ENCODE measurements around the gene NTF4.

NTF4 gene

DNA sequence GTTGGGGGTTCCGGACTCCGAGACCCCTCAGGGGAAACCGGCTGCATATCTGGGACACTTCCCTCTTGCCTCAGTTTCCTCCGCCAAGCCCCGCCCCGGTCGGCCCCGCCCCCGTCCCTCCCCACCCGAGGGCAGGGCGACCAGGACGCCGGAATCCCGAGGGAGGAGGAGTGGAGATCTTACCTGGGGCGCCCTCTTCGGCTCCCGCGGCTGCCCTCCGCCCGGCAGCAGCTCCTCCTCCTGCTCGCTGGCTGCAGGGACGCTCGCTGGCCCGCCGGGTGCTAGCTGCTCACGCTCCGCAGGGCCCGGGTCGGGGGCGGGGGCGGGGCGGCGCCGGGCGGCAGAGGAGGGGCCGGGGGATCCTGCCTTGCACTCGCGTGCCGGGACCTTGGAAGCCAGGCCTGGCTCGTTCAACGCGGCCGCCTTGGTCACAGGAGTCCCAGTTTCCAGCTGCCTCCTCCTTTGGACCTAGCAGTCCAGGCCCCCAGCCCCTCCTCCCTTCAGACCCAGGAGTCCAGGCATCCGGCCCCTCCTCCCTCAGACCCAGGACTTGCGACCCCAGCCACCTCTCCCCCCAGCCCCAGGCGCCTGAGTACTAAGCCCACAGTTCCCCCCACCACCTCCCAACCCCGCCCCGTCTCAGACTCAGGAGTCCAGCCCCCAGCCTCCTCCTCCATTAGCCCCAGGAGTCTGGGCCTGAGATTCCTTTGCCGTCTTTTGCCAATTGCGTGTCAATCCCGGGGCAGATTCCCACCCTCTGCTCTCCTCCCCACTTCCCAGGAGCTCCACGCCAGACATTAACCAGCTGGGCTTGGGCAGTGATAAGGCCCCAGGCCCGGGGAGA lies at the start of gene NTF4:
TSS of gene NTF4 (minus strand) at position 51 of the 844 bp plus-strand sequence. CDS start 2,821 bp downstream, outside the sequence.
- no peak for DNase-seq (ENCODE audit: low read depth in 3 of 3)

DNA sequence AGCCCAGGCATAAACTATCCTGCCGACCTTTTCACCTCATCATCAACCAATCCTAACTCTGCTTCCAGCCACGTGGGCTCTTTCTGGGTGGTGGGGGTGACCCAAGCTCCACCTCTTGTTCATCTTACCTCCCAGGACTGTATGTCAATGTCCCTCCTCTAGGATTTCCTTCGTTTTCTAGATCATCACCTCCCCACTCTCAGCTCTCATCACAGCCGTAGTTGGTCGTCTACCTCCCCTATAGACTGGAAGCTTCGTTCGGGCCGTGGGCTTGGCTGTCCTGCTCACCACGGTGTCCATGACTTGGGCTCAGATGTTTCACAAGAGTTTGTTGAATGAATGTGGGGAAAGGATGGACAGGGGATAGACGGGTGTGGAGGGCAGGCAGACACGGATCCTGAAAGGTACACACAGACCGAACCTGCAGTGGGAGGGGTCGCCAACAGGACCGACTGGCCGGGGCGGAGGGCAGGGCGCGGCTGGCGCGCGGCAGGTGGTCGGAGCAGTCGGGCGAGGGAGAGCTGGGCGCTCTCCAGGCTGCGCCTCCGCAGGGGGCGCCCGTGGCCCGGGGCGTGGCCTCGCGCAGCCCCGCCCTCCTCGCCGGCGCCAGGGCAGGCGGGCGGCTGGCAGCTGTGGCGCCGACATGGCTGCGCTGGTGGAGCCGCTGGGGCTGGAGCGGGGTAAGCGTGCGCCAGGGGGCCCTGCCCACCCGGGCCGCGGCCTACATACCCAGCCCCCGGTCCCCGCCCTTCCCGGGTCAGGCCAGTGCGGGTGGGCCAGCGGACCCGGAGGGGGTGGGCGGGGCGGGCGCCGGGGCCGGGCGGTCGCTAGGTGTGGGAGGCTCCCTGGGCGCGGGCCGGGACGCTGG lies 49.4 kb upstream of the NTF4 start, which contains the start of gene LIN7B:
TSS of gene LIN7B (plus strand) at position 609 of the 868 bp plus-strand sequence. CDS start at position 644, 35 bp downstream.
- DNase-seq (ENCODE audit: low read depth in 3 of 3): peak; percentile 29 to 67 (median 44)

- no peak for DNase-seq (ENCODE audit: low read depth in 3 of 3)
Measured at GRCh38 chr19:49111218-49111998, 46.8 kb upstream of the NTF4 start.

- DNase-seq (ENCODE audit: low read depth in 3 of 3): no peak
Measured at GRCh38 chr19:49110567-49110966, 45.9 kb upstream of the NTF4 start.

GRCh38 chr19:49109569-49110233 lies 45.1 kb upstream of the NTF4 start:
- DNase-seq (ENCODE audit: low read depth in 3 of 3): no peak

- no peak for DNase-seq (ENCODE audit: low read depth in 3 of 3)
Measured at GRCh38 chr19:49109051-49109450, 44.4 kb upstream of the NTF4 start.

GRCh38 chr19:49107625-49108459 lies 43.2 kb upstream of the NTF4 start:
- no peak for DNase-seq (ENCODE audit: low read depth in 3 of 3)

DNA sequence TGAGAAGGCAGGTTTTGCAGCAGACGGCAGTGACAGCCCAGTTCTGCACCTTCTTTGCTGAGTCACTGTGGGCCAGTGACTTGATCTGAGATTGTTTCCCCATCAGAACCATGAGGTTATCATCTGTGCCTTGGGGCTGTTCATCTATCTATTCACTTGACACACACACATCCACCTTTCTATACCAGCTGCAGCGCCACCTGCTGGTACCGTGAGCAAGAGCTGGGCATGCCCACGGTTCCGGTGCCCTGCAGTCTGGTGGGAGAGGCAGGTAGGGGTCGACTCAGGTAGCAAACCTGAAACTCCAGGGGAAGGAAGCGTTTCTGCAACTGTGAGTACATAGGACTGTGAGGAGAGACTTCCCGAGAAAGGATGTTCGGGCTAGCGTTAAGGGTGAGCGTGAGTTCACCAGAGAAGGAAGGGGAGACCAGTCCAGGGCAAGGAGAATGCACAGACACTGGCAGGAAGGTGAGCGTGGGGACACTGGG lies 42.1 kb upstream of the NTF4 start:
- DNase-seq (ENCODE audit: low read depth in 3 of 3): peak; percentile 35 to 59 (median 43)

DNA sequence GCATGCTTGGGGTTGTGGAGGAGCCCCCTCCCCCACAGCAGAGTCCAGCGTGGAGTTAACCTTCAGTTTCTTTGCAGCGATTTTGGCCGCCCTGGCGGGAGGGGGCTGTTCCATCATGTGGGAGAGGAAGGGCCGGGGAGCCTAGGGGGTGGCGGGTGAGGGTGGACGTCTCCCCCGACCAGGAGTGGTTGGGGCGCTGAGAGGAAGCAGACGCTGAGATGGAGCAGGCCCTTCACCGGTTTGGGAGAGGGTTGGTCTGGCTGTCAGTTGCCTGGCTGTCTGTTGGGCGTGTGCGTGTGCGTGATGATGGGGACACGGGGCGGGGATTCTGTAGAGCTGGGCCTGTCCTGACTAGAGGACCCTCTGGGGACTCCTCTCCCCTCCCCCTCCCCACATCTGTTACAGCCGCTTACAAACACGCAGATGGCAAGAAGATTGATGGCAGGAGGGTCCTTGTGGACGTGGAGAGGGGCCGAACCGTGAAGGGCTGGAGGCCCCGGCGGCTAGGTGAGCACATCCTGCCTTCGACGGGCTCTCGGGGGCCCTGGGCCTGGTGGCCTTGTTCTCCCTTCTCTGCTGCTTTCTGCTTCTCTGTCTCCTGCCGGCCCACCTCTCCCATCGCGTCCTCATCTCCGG lies 39.7 kb upstream of the NTF4 start:
- no peak for DNase-seq (ENCODE audit: low read depth in 3 of 3)

DNA sequence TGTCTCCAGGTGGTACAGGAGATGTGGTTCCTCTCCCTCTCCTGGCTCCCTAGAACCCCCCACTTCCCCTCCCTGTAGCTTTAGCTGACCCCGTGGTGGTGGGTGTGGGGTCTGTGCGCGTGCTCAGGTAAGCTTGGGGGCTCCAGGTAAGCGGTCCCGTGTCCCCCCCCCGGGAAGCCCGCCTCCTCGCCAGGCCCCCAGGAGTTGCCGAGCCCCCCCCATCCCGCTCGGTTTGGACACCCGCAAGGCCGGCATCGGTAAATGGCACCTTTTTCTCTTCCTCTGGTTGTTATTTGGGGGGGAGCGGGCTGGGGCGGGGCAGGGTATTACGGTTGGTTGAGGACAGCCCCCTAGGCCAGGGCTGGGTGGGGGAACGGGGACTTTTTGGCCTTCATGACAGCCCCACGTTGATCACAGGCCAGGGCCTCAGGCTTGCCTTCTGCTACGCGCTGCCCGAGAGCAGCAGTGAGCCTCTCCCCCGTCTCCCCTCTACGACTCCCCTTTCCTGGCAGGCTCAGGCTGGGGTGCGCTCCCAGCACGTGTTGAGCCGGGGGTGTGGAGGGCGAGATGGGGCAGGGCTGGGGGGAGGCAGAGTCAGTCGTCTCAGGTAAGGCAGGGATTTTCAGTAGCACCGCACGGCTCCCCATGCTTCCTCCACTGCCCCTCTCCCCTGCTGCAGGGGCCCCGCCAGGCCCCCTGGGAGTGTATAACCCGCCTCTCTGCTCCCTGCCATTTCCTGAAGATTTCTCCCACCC lies 38.9 kb upstream of the NTF4 start:
- no peak for DNase-seq (ENCODE audit: low read depth in 3 of 3)

DNA sequence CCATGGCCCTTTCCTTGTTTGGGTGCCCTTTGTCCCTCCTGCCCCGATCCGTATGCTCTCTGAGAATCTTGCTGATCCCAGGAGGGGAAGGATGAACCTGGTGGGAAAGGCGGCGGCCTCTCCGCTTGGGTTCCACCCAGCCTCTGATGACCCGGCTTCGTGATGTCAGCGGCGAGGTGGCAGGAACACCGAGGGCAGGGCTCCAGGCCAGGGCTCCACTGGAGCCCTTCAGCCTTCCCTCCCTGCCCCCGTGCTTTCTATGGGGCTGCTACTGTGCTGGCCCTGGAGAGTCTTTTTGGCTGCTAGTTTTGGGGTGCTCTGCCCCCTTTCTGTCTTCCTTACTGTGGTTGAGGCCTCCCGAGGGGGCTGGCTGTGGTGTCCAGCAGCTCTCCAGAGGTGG lies 37.7 kb upstream of the NTF4 start:
- DNase-seq (ENCODE audit: low read depth in 3 of 3): no peak

DNA sequence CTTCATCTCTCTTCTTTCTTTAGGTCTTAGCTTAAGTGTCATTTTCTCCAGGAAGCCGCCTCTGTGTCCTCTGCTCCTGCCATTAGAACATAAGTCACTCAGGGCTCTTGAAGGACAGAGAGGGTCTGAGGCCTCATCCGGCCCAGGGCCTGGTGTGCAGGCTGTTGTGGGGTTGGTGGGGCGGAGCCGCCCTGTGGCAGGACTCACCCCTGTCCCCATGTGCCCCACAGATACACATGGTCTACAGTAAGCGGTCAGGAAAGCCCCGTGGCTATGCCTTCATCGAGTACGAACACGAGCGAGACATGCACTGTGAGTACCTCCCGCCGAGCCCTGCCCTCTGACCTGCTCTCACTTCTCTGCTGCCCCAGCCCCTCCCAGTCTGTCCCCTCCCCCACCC lies 36.5 kb upstream of the NTF4 start:
- DNase-seq (ENCODE audit: low read depth in 3 of 3): no peak

- no peak for DNase-seq (ENCODE audit: low read depth in 3 of 3)
Measured at GRCh38 chr19:49098795-49099194, 34.2 kb upstream of the NTF4 start.

DNA sequence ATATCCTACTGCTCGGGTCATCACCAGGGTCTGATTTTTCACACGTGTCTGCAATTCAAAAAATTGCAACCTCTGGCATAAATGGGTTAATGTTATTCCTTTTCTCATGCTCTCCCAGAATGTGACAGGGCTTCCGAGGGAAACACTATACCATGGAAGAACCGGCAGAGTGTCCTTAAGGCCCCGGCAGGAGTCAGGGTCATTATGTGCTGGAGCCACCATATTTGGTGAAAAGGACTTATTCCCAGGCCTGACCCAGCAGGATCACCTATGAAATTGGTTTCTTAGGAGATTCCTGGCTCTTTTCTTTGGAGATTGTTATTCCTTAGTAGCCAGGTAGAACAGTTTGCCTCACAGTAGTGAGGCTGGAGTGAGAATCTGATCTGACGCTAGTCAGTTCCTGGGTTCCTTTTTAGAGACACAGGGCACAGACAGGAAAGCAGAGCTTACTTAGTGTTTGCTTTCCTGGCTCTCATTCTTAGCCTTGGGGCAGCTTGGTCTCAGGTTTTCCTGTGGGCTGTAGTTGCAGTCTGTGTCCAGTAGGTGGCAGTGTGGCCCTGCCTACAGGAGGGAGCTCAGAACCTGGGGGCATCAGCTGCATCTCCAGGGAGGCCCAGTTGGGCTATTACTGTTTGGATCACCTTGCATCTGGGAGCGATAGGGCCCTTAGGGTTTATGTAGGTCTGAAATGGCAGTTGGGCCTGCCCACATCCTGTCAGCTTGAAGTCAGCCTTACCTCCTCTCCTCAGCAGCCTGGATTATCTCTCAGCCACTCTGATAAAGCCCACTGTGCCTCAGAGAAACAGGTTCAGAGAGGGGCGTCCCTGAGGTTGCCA lies 33.1 kb upstream of the NTF4 start:
- peak; percentile 40 to 54 (median 44) for DNase-seq (ENCODE audit: low read depth in 3 of 3)

DNA sequence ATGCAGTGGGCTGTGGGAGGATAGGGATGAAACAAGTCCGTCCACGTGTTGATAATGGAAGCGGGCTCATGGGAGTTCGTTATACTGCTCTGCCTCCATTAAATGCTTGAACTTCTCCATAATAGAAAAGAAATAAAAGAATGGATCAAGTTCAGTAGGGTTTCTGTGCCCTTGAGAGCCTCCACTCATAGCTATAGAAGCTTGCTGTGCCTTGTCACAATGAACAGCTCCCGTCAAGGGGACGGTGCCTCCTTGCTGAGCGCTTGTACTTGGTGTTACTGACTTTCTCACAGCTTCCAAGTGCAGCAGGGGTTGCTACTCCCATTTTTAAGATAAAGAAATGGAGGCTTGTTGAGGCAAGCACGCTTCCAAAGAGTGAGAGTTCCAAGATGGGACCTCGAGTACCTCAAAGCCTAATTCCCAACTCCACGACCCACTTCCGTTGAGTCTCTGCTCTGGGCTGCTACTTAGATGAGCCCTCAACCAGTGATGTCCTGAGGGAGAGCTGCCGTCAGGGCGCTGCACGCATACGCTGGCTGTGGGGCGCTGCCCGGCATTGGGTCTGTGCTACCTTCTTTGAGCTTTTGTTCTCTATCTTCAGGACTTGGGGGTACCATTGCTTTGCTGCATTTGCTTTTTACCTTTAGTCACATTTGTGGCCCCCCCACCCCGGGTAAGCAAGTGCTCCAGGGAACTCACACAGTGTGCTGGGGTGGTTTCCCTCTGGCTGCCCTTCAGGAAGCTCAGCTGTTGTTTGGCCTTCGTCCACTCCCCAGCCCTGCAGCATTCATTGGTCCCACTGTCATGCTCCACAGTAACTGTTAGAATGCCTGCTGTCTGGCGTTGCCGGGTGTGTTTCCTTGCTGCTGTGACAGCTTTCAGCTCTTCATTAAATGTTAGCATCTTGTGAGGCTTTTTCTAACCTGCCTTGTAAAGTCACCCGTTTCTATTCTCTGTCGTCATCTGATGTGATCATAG lies 30.2 kb upstream of the NTF4 start:
- DNase-seq (ENCODE audit: low read depth in 3 of 3): no peak

- DNase-seq (ENCODE audit: low read depth in 3 of 3): no peak
Measured at GRCh38 chr19:49092686-49093085, 28.1 kb upstream of the NTF4 start.

Measured in stimulated activated CD4-positive, alpha-beta T cell treated with anti-CD3 and anti-CD28 coated beads, TNF-alpha, amount 100 ng/mL, for 48 hours (primary cell).